Measurements from ENCODE around the gene PLA2G4C.

Gene PLA2G4C

DNA sequence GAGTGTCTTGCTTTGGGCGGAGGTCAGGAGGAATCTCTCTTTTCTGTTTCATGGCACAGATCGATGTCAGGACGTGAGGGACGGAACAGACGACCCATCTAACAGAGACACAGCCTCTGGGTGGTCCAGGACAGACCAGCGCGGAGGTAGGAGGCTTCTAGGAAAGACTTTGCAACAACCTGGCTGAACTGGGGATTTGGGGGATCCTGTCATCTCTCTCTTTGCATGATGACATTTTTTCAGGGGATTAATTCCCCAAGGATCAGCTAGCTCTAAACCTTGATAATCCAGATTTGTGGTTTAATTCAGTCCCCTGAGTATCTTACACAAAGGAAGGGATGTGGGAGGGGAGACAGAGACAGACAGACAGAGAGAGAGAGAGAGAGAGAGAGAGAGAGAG, 81.2 kb downstream of the PLA2G4C start:
- DNase-seq (ENCODE audit: extremely low read depth, low read depth), result no peak
- TF ChIP-seq, protein P1, sequence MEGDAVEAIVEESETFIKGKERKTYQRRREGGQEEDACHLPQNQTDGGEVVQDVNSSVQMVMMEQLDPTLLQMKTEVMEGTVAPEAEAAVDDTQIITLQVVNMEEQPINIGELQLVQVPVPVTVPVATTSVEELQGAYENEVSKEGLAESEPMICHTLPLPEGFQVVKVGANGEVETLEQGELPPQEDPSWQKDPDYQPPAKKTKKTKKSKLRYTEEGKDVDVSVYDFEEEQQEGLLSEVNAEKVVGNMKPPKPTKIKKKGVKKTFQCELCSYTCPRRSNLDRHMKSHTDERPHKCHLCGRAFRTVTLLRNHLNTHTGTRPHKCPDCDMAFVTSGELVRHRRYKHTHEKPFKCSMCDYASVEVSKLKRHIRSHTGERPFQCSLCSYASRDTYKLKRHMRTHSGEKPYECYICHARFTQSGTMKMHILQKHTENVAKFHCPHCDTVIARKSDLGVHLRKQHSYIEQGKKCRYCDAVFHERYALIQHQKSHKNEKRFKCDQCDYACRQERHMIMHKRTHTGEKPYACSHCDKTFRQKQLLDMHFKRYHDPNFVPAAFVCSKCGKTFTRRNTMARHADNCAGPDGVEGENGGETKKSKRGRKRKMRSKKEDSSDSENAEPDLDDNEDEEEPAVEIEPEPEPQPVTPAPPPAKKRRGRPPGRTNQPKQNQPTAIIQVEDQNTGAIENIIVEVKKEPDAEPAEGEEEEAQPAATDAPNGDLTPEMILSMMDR (IDR thresholded peaks at IDR 0.05; ENCODE audit: low read depth, low read length), result no peak

DNA sequence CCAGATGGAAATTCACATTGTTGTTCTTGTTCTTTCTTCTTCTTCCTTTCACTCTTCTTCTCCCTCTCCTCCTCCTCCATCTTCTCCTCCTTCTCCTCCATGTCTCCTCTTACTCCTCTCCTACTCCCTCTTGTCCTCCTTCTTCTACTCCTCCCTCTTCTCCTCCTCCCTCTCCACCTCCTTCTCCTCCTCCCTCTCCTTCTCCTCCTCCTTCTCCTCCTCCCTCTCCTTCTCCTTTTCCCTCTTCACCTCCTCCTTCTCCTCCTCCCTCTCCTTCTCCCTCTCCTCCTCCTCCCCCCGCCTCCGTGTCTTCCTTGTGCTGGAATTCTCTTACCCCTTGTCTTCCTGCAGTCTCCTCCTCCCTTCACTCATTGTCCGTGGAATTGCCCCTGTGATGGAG, 85.1 kb downstream of the PLA2G4C start:
- DNase-seq (ENCODE audit: extremely low read depth, low read depth), result no peak
- TF ChIP-seq, protein P1 (IDR thresholded peaks at IDR 0.05; ENCODE audit: low read depth, low read length), result no peak

DNA sequence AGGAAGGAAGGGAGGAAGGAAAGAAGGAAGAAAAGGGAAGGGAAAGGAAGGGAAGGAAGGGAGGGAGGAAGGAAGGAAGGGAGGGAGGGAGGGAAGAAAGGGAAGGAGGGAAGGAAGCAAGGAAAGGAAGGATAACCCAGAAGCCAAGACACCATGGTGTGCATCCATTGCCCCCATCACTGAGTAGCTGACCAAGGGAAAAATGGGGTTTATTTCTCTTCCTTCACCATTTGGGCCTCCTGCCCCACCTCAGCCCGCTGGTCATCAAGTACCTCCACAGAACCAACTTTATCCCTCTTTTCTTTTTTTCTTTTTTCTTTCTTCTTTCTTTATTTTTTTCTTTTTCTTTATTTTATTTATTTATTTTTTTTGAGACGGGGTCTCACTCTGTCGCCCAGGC, 87.1 kb downstream of the PLA2G4C start:
- DNase-seq (ENCODE audit: extremely low read depth, low read depth), result no peak
- TF ChIP-seq, protein P1 (IDR thresholded peaks at IDR 0.05; ENCODE audit: low read depth, low read length), result no peak

DNA sequence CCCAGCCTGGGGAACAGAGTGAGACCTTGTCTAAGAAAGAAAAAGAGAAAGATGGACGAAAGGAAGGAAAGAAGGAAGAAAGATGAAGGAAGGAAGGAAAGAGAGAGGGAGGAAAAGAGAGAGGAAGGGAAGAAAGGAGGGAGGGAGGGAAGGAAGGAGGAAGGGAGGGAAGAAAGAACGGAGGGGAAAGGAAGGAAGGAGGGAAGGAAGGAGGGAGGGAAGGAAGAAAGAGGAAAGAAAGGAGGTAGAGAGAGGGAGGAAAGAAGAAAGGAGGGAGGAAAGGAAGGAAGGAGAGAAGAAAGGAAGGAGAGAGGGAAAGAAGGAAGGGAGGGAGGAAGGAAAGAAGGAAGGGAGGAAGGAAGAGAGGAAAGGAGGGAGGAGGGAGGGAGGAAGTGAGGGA, 87.6 kb downstream of the PLA2G4C start:
- TF ChIP-seq, protein P1 (IDR thresholded peaks at IDR 0.05; ENCODE audit: low read depth, low read length), result no peak
- DNase-seq (ENCODE audit: extremely low read depth, low read depth), result no peak

DNA sequence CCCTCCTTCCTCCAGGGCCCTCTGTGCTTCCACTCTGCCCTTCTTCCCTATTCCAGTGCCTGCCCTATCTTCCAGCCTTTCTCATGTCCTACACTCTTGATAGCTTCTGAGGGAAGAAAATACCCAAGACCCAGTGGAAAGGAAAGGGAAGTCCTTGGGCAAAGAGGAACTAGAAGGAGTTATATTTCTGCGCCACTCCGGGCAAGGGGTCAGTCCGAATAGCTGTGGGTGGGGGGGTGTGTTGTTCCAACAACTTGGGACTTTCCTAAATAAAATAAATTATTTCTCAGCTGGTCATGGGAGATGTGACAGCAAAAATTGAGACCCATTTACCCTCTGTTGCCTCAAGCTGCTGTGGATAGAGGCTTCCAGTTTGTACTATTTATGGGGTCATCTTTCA, 89.9 kb downstream of the PLA2G4C start:
- TF ChIP-seq, protein P1 (IDR thresholded peaks at IDR 0.05; ENCODE audit: low read depth, low read length), result no peak
- no peak for DNase-seq (ENCODE audit: extremely low read depth, low read depth)

DNA sequence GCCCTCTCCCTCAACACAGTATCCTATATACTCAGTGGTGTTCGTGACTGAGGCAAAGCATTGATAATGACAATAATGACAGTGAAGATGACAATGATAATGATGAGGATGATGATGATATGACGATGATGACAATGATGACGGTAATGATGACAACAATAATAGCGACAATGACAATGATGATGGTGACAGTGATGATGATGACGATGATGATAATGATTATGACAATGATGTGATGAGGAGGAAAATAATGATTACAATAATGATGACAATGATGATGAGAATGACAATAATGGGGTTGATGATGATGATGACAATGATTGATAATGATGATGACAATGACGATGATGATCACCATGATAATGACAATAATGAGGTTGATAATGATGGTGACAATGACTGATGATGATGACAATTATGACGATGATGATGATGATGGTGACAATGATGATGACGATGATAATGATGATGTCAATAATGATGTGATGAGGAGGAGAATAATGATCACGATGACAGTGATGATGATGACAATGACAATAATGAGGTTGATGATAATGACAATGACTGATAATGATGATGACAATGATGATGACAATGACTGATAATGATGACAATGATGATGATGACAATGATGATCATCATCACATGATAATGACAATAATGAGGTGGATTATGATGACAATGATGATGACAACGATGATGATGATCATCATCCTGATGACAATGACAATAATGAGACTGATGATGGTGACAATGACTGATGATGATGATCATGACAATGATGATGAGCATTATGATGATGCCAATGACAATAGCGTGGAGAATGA, 99.5 kb downstream of the PLA2G4C start:
- DNase-seq (ENCODE audit: extremely low read depth, low read depth), result no peak
- TF ChIP-seq, protein P1 (IDR thresholded peaks at IDR 0.05; ENCODE audit: low read depth, low read length), result no peak

DNA sequence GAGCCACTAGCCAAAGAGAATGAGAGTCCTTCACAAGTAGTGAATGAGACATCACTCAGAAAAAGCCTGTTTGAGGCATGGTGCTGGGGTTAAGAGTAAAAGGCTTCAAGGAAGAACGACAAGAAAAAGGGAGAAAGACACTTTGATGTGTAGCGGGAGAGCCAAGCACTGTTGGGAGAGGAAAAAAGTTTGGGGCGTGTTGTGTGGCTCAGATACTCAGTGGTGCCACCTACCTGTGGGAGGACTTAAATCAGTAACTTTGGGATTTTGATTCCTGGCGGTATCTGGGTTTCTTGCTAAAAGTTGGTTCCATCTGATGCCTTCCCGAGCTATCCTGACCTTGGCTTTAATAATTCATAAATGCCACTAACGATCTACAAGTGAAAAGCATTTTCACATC, 103.9 kb downstream of the PLA2G4C start:
- DNase-seq (ENCODE audit: extremely low read depth, low read depth), result no peak
- TF ChIP-seq, protein P1 (IDR thresholded peaks at IDR 0.05; ENCODE audit: low read depth, low read length), result no peak; the same call in 1 of the 2 replicates

Data from AG09319 (cell line).